OCI-LY3 (cell line): ENCODE data around the gene RBMX.

Experiments used
- CTCF ChIP-seq: fragments of 200-600, 300-600 bp; sonication (generic); IDR thresholded peaks from 2 replicates; pipeline ENCODE4 v1.5.1; 2014; ENCODE audit warnings: antibody characterized with exemption, low read length, low read depth
- EZH2phosphoT487 ChIP-seq: fragments of 200-600 bp; shearing (Covaris generic); IDR thresholded peaks from 2 replicates; pipeline ENCODE4 v1.6.1; 2018; ENCODE audit warnings: antibody characterized with exemption, mixed run types, low read depth

GRCh38 chrX:136825771-136826170, 54.8 kb downstream of the RBMX start:
- TF ChIP-seq CTCF (no peak), EZH2phosphoT487 (no peak)
